ENCODE measurements around the gene PDE4D. TPM values are rescaled to one million over a fixed set of nuclear protein-coding genes. Genes with fewer than 3 reads are reported as not detected.

The PDE4D gene
- total RNA-seq, 1 donor from 2014 or later: 50.0 TPM

- H3K36me3 Mint-ChIP-seq: peaks cover 15% of the 10 kb centered on the region
- no peaks in the 10 kb centered on the region for H3K27me3 Mint-ChIP-seq
- no peak overlapping the region for H3K27ac Mint-ChIP-seq
- DNase-seq (ENCODE audit: extremely low spot score, unreplicated experiment): no peak
- H3K4me3 Mint-ChIP-seq: no peak overlapping the region
- TF ChIP-seq CTCF (conservative IDR thresholded peaks at IDR 0.05): no peak
- peaks cover 6% of the 10 kb centered on the region for H3K9me3 Mint-ChIP-seq
- H3K4me1 Mint-ChIP-seq (ENCODE audit: unreplicated experiment): peaks cover 39% of the 10 kb centered on the region
Observed at GRCh38 chr5:59102437-59102836, 791.1 kb downstream of the PDE4D start.

GRCh38 chr5:59100875-59101274 lies 792.7 kb downstream of the PDE4D start:
- Mint-ChIP-seq H3K27ac (no peak overlapping the region), H3K9me3 (peaks cover 6% of the 10 kb centered on the region), H3K27me3 (no peaks in the 10 kb centered on the region), H3K4me3 (no peak overlapping the region), H3K36me3 (peaks cover 15% of the 10 kb centered on the region), H3K4me1 (ENCODE audit: unreplicated experiment) (peaks cover 41% of the 10 kb centered on the region)
- TF ChIP-seq CTCF (conservative IDR thresholded peaks at IDR 0.05): no peak
- no peak for DNase-seq (ENCODE audit: extremely low spot score, unreplicated experiment)

- no peaks in the 10 kb centered on the region for H3K27me3 Mint-ChIP-seq
- TF ChIP-seq CTCF (conservative IDR thresholded peaks at IDR 0.05): no peak
- peaks cover 38% of the 10 kb centered on the region for H3K4me1 Mint-ChIP-seq (ENCODE audit: unreplicated experiment)
- peaks cover 15% of the 10 kb centered on the region for H3K36me3 Mint-ChIP-seq
- H3K4me3 Mint-ChIP-seq: no peak overlapping the region
- no peak for DNase-seq (ENCODE audit: extremely low spot score, unreplicated experiment)
- H3K27ac Mint-ChIP-seq: no peak overlapping the region
- H3K9me3 Mint-ChIP-seq: peaks cover 6% of the 10 kb centered on the region
Observed at GRCh38 chr5:59099995-59100345, 793.6 kb downstream of the PDE4D start.

- Mint-ChIP-seq H3K4me1 (ENCODE audit: unreplicated experiment) (peaks cover 38% of the 10 kb centered on the region), H3K27ac (no peak overlapping the region), H3K4me3 (no peak overlapping the region), H3K27me3 (no peaks in the 10 kb centered on the region), H3K36me3 (peaks cover 15% of the 10 kb centered on the region), H3K9me3 (peaks cover 6% of the 10 kb centered on the region)
- no peak for TF ChIP-seq CTCF (conservative IDR thresholded peaks at IDR 0.05)
- DNase-seq (ENCODE audit: extremely low spot score, unreplicated experiment): no peak
Observed at GRCh38 chr5:59099270-59099994, 794.1 kb downstream of the PDE4D start.

- Mint-ChIP-seq H3K4me3 (no peak overlapping the region), H3K27me3 (no peaks in the 10 kb centered on the region), H3K9me3 (peaks cover 6% of the 10 kb centered on the region), H3K27ac (no peak overlapping the region), H3K4me1 (ENCODE audit: unreplicated experiment) (peaks cover 33% of the 10 kb centered on the region), H3K36me3 (peaks cover 15% of the 10 kb centered on the region)
- DNase-seq (ENCODE audit: extremely low spot score, unreplicated experiment): no peak
- TF ChIP-seq CTCF (conservative IDR thresholded peaks at IDR 0.05): no peak
Observed at GRCh38 chr5:59098743-59099142, 794.8 kb downstream of the PDE4D start.

All from type B pancreatic cell (in vitro differentiated cells).